Muscle of leg (tissue), 11 donors: ENCODE results near the gene GPR42. TPM values are rescaled to one million over a fixed set of nuclear protein-coding genes. Genes with fewer than 3 reads are reported as not detected.

ENCODE experiments used
- DNase-seq: peaks from one replicate; pipeline ENCODE4 v3.0.0; 2013
- H3K27ac ChIP-seq: one replicate; pipeline ENCODE4 v1.5.1; 2013; ENCODE audit warnings: mild to moderate bottlenecking, low read length, control low read depth
- H3K27me3 ChIP-seq: one replicate; pipeline ENCODE4 v1.6.1; 2013; ENCODE audit warnings: low read length; ENCODE audit not compliant: control insufficient read depth, insufficient read depth
- H3K36me3 ChIP-seq: one replicate; pipeline ENCODE4 v1.6.1; 2013; ENCODE audit warnings: low read length; ENCODE audit not compliant: control insufficient read depth, insufficient read depth
- H3K4me1 ChIP-seq: one replicate; pipeline ENCODE4 v1.6.1; 2013; ENCODE audit warnings: low read length; ENCODE audit not compliant: control insufficient read depth, insufficient read depth
- H3K4me3 ChIP-seq: one replicate; pipeline ENCODE4 v1.5.1; 2013; ENCODE audit warnings: low read length, control low read depth
- H3K9me3 ChIP-seq: replicated peaks from 2 replicates; pipeline ENCODE4 v1.6.1; 2013; ENCODE audit warnings: low read depth, low read length; ENCODE audit not compliant: control insufficient read depth
- WGBS: methylation state at CpG from one replicate; pipeline ENCODE4 v1.1.5; 2013; ENCODE audit warnings: missing lambda C conversion rate; ENCODE audit not compliant: insufficient coverage; 5-methylcytosine and 5-hydroxymethylcytosine counted together
- polyA plus RNA-seq, 8 donors: library from polyadenylated mRNA; unstranded; fragments of 120-200 nt; gene quantifications; one replicate each; pipeline versions ENCODE4 v1.2.1 to v1.2.3, GENCODE V29; 2013; ENCODE audit warnings: inconsistent platforms in 1 of 8, low replicate concordance in 1 of 8; ENCODE audit not compliant: insufficient read length in 8 of 8, insufficient read depth in 1 of 8
- total RNA-seq: library from RNA; stranded (reverse); fragments of 120-200 nt; gene quantifications from one replicate; pipeline ENCODE4 v1.2.4, GENCODE V29; 2013

Gene GPR42
- total and polyA plus RNA-seq, 9 donors, result 0.15 TPM; not detected in 8

GRCh38 chr19:35417713-35418534 lies 47.1 kb downstream of the GPR42 start:
- Histone ChIP-seq H3K27ac (no peak overlapping the region), H3K36me3 (no peaks in the 10 kb centered on the region), H3K4me1 (no peaks in the 10 kb centered on the region), H3K27me3 (peaks cover 2% of the 10 kb centered on the region), H3K9me3 (no peaks in the 10 kb centered on the region), H3K4me3 (no peak overlapping the region)
- WGBS, result 65% methylated on average over 3 of the region's 7 CpGs
- no peak for DNase-seq

- H3K4me3 ChIP-seq, result no peak overlapping the region
- no peaks in the 10 kb centered on the region for H3K4me1 ChIP-seq
- H3K27ac ChIP-seq, result no peak overlapping the region
- peaks cover 2% of the 10 kb centered on the region for H3K27me3 ChIP-seq
- DNase-seq, result no peak
- H3K9me3 ChIP-seq, result no peaks in the 10 kb centered on the region
- no CpG with 5 or more reads among the region's 3 CpGs for WGBS
- no peaks in the 10 kb centered on the region for H3K36me3 ChIP-seq
These were observed 48.2 kb downstream of the GPR42 start for GRCh38 chr19:35419046-35419445.

- WGBS, result no CpG with 5 or more reads among the region's 5 CpGs
These were observed 48.9 kb downstream of the GPR42 start for GRCh38 chr19:35419805-35420204.

GRCh38 chr19:35421362-35421761 lies 50.5 kb downstream of the GPR42 start:
- no peak overlapping the region for H3K4me3 ChIP-seq
- H3K4me1 ChIP-seq, result no peaks in the 10 kb centered on the region
- WGBS, result 66% methylated on average over 6 of the region's 11 CpGs
- peak; percentile 20 for DNase-seq
- H3K27me3 ChIP-seq, result no peaks in the 10 kb centered on the region
- no peaks in the 10 kb centered on the region for H3K36me3 ChIP-seq
- no peak overlapping the region for H3K27ac ChIP-seq
- H3K9me3 ChIP-seq, result no peaks in the 10 kb centered on the region

More at GRCh38 chr19:35419805-35420204, 48.9 kb downstream of the GPR42 start:
- Histone ChIP-seq H3K27me3 (no peaks in the 10 kb centered on the region), H3K36me3 (no peaks in the 10 kb centered on the region), H3K4me1 (no peaks in the 10 kb centered on the region), H3K4me3 (no peak overlapping the region), H3K27ac (no peak overlapping the region), H3K9me3 (no peaks in the 10 kb centered on the region)
- DNase-seq, result no peak

Other genes starting within 250 kb of the GPR42 start
- gene LGI4, start 236.0 kb upstream of the GPR42 start, total RNA-seq, result 8.6 TPM
- gene LGI4, start 236.0 kb upstream of the GPR42 start, polyA plus RNA-seq, result 10 to 100 TPM in 6 of 8 donors, 1 to 10 TPM in 2; 8.4 to 16.3 (median 11.3) TPM
- 152 TPM for gene FXYD1, start 232.2 kb upstream of the GPR42 start, total RNA-seq
- 100 to 1,000 TPM; 144 to 301 (median 206) TPM for gene FXYD1, start 232.2 kb upstream of the GPR42 start, polyA plus RNA-seq
- 0.71 TPM for gene FXYD7, start 227.8 kb upstream of the GPR42 start, total RNA-seq
- 1 to 10 TPM in 2 of 8 donors, under 1 TPM in 6; 0.38 to 1.4 (median 0.63) TPM for gene FXYD7, start 227.8 kb upstream of the GPR42 start, polyA plus RNA-seq
- gene FXYD5, start 216.3 kb upstream of the GPR42 start, total RNA-seq, result 13.3 TPM
- 10 to 100 TPM; 16.0 to 28.1 (median 21.9) TPM for gene FXYD5, start 216.3 kb upstream of the GPR42 start, polyA plus RNA-seq
- not detected for gene FAM187B, start 142.3 kb upstream of the GPR42 start, total RNA-seq
- gene FAM187B, start 142.3 kb upstream of the GPR42 start, polyA plus RNA-seq, result not detected
- gene LSR, start 122.1 kb upstream of the GPR42 start, total RNA-seq, result 2.9 TPM
- gene LSR, start 122.1 kb upstream of the GPR42 start, polyA plus RNA-seq, result 10 to 100 TPM in 1 of 8 donors, 1 to 10 TPM in 7; 3.2 to 15.2 (median 5.7) TPM
- gene USF2, start 102.1 kb upstream of the GPR42 start, total RNA-seq, result 44.9 TPM
- 100 to 1,000 TPM; 102 to 132 (median 109) TPM for gene USF2, start 102.1 kb upstream of the GPR42 start, polyA plus RNA-seq
- 0.18 TPM for gene HAMP, start 88.5 kb upstream of the GPR42 start, total RNA-seq
- under 1 TPM in 7 of 8 donors, not detected in 1; 0.04 to 0.41 (median 0.10) TPM for gene HAMP, start 88.5 kb upstream of the GPR42 start, polyA plus RNA-seq
- 2.6 TPM for gene MAG, start 78.9 kb upstream of the GPR42 start, total RNA-seq
- 1 to 10 TPM in 3 of 8 donors, under 1 TPM in 5; 0.16 to 2.5 (median 0.48) TPM for gene MAG, start 78.9 kb upstream of the GPR42 start, polyA plus RNA-seq
- 3.3 TPM for gene CD22, start 41.9 kb upstream of the GPR42 start, total RNA-seq
- 1 to 10 TPM in 3 of 8 donors, under 1 TPM in 5; 0.55 to 8.9 (median 0.92) TPM for gene CD22, start 41.9 kb upstream of the GPR42 start, polyA plus RNA-seq
- 0.04 TPM for gene FFAR1, start 23.2 kb upstream of the GPR42 start, total RNA-seq
- gene FFAR1, start 23.2 kb upstream of the GPR42 start, polyA plus RNA-seq, result under 1 TPM in 2 of 8 donors, not detected in 6; 0.07 to 0.14 TPM
- gene FFAR3, start 12.6 kb upstream of the GPR42 start, total RNA-seq, result 0.22 TPM
- gene FFAR3, start 12.6 kb upstream of the GPR42 start, polyA plus RNA-seq, result under 1 TPM in 5 of 8 donors, not detected in 3; 0.06 to 0.24 (median 0.16) TPM
- 0.22 TPM for gene FFAR2, start 77.2 kb downstream of the GPR42 start, total RNA-seq
- gene FFAR2, start 77.2 kb downstream of the GPR42 start, polyA plus RNA-seq, result under 1 TPM in 7 of 8 donors, not detected in 1; 0.10 to 0.73 (median 0.23) TPM
- gene KRTDAP, start 119.4 kb downstream of the GPR42 start, total RNA-seq, result 0.18 TPM
- 10 to 100 TPM in 1 of 8 donors, 1 to 10 TPM in 1, under 1 TPM in 2, not detected in 4; 0.43 to 36.6 (median 3.6) TPM for gene KRTDAP, start 119.4 kb downstream of the GPR42 start, polyA plus RNA-seq
- gene DMKN, start 142.6 kb downstream of the GPR42 start, total RNA-seq, result 2.0 TPM
- 10 to 100 TPM in 1 of 8 donors, 1 to 10 TPM in 7; 1.1 to 22.6 (median 2.1) TPM for gene DMKN, start 142.6 kb downstream of the GPR42 start, polyA plus RNA-seq
- gene SBSN, start 157.2 kb downstream of the GPR42 start, total RNA-seq, result not detected
- gene SBSN, start 157.2 kb downstream of the GPR42 start, polyA plus RNA-seq, result 1 to 10 TPM in 1 of 8 donors, under 1 TPM in 3, not detected in 4; 0.10 to 5.1 (median 0.40) TPM
- gene GAPDHS, start 162.4 kb downstream of the GPR42 start, total RNA-seq, result not detected
- gene GAPDHS, start 162.4 kb downstream of the GPR42 start, polyA plus RNA-seq, result not detected
- gene TMEM147, start 174.6 kb downstream of the GPR42 start, total RNA-seq, result 51.4 TPM
- 10 to 100 TPM; 41.5 to 50.1 (median 44.6) TPM for gene TMEM147, start 174.6 kb downstream of the GPR42 start, polyA plus RNA-seq
- gene ATP4A, start 192.6 kb downstream of the GPR42 start, total RNA-seq, result not detected
- under 1 TPM in 1 of 8 donors, not detected in 7; 0.52 TPM for gene ATP4A, start 192.6 kb downstream of the GPR42 start, polyA plus RNA-seq
- gene PMIS2, start 215.1 kb downstream of the GPR42 start, total RNA-seq, result not detected
- gene PMIS2, start 215.1 kb downstream of the GPR42 start, polyA plus RNA-seq, result not detected
- gene HAUS5, start 241.7 kb downstream of the GPR42 start, total RNA-seq, result 9.5 TPM
- 10 to 100 TPM in 7 of 8 donors, 1 to 10 TPM in 1; 9.4 to 16.1 (median 12.6) TPM for gene HAUS5, start 241.7 kb downstream of the GPR42 start, polyA plus RNA-seq